Esophagus muscularis mucosa (tissue), 3 donors: ENCODE results near the gene TMEM11.

Experiments used
- CTCF ChIP-seq, 3 experiments: fragments of 200-600 bp in 2 of 3; fragments of 450-650 bp in 1 of 3; sonication (generic) in 2 of 3; IDR thresholded peaks; one replicate each; pipeline ENCODE4 v1.5.1; 2017 to 2019; ENCODE audit warnings: antibody characterized with exemption in 3 of 3, mild to moderate bottlenecking in 2 of 3, moderate library complexity in 1 of 3
- EP300 ChIP-seq: sonication (generic); formaldehyde crosslinking; IDR thresholded peaks from one replicate; pipeline ENCODE4 v1.6.1; 2017; ENCODE audit warnings: antibody characterized with exemption

GRCh38 chr17:21194226-21194625 is 19.7 kb downstream of the TMEM11 start:
- TF ChIP-seq CTCF (IDR thresholded peaks at IDR 0.05) = no peak
- TF ChIP-seq EP300 = no peak
